ENCODE results near the gene PTPRT.

DNA sequence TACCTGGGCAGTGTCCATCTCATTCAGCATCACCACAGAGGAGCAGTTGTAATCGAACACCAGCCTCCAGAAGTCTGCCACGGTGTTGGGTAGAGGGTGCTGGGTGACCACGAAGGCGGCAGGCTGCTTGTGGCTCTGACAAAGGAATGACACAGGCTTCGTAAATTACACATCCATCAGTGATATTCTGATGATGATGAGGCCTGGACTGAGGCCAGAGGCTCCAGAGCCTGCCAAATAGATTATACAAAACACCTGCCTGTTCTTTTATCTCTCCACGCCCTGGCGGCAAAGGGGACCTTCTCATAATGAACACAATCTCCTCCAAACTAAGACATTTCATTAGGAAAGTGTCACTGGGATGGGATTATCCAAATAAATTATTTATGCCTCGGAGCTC, 1091.3 kb downstream of the PTPRT start:
- TF ChIP-seq, protein P1, sequence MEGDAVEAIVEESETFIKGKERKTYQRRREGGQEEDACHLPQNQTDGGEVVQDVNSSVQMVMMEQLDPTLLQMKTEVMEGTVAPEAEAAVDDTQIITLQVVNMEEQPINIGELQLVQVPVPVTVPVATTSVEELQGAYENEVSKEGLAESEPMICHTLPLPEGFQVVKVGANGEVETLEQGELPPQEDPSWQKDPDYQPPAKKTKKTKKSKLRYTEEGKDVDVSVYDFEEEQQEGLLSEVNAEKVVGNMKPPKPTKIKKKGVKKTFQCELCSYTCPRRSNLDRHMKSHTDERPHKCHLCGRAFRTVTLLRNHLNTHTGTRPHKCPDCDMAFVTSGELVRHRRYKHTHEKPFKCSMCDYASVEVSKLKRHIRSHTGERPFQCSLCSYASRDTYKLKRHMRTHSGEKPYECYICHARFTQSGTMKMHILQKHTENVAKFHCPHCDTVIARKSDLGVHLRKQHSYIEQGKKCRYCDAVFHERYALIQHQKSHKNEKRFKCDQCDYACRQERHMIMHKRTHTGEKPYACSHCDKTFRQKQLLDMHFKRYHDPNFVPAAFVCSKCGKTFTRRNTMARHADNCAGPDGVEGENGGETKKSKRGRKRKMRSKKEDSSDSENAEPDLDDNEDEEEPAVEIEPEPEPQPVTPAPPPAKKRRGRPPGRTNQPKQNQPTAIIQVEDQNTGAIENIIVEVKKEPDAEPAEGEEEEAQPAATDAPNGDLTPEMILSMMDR (conservative IDR thresholded peaks at IDR 0.05; ENCODE audit: low read depth, low read length): no peak
- no peak for TF ChIP-seq EZH2phosphoT487 (IDR thresholded peaks at IDR 0.05; ENCODE audit: borderline replicate concordance, low read length)

All from PC-3 (cell line).